Measurements from ENCODE around the gene RIC3. TPM values are rescaled to one million over a fixed set of nuclear protein-coding genes. Genes with fewer than 3 reads are reported as not detected.

Gene RIC3
- total and polyA plus RNA-seq, 2 of the 8 experiments (the other 6 are each of a cell fraction or from before 2014, with no cell fraction given): 6.4 to 15.5 TPM

DNA sequence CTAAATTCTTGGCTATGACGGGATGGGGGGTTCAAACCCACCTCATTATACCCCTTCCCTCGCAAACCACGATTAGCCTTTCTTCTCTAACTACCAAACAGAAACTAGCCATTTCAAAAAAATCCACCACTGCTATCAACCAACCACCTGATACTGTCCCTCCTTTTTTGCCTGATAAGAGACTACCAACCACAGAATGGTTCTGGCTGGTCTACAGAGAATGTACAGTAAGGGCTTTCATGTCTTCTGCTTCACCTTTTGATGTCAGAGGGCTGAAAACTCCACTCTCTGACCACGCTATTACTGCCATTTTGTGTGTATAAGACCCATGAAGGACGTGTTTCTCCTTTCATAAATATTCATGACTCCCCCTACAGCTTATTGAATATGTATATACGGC, 19.1 kb downstream of the RIC3 start (continued):
- TF ChIP-seq TAF1 (IDR thresholded peaks at IDR 0.05; ENCODE audit: low read depth, low read length) (no peak), RNF2 (IDR thresholded peaks at IDR 0.05; ENCODE audit: borderline replicate concordance, low read depth, low read length, missing control alignments, poor library complexity, severe bottlenecking) (no peak)
- TF ChIP-seq, protein P1, sequence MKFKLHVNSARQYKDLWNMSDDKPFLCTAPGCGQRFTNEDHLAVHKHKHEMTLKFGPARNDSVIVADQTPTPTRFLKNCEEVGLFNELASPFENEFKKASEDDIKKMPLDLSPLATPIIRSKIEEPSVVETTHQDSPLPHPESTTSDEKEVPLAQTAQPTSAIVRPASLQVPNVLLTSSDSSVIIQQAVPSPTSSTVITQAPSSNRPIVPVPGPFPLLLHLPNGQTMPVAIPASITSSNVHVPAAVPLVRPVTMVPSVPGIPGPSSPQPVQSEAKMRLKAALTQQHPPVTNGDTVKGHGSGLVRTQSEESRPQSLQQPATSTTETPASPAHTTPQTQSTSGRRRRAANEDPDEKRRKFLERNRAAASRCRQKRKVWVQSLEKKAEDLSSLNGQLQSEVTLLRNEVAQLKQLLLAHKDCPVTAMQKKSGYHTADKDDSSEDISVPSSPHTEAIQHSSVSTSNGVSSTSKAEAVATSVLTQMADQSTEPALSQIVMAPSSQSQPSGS (IDR thresholded peaks at IDR 0.05; ENCODE audit: low read length): no peak
- TF ChIP-seq, protein P2, sequence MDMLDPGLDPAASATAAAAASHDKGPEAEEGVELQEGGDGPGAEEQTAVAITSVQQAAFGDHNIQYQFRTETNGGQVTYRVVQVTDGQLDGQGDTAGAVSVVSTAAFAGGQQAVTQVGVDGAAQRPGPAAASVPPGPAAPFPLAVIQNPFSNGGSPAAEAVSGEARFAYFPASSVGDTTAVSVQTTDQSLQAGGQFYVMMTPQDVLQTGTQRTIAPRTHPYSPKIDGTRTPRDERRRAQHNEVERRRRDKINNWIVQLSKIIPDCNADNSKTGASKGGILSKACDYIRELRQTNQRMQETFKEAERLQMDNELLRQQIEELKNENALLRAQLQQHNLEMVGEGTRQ (IDR thresholded peaks at IDR 0.05; ENCODE audit: low read length): no peak
